Stimulated activated CD8-positive, alpha-beta memory T cell treated with anti-CD3 and anti-CD28 coated beads, Interleukin-7, amount 100 ng/mL, for 1 hour (primary cell): ENCODE measurements around the gene TSACC.
A peak's percentile ranks its signal among the peaks of the same experiment; 100 is the strongest.

Experiments
- DNase-seq, 2 donors: peaks; one replicate each; pipeline ENCODE4 v3.0.0-alpha.2; 2020; ENCODE audit warnings: low read depth in 2 of 2

TSACC gene

DNA sequence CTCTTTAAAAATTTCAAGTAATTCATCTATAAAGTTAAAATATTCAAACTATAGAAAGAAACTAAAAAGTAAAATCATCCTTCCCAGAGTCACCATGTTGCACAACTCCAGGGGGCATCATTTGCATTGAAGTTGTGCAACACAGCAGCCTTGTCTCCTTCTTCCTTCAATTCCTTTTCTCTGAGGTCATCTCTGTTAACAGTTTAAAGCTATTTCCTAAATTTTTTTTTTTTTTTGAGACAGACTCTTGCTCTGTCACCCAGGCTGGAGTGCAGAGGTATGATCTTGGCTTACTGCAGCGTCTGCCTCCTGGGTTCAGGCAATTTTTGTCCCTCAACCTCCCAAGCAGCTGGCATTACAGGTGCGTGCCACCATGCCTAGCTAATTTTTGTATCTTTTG lies 37.8 kb downstream of the TSACC start:
- no peak for DNase-seq

GRCh38 chr1:156376958-156377919 lies 38.9 kb downstream of the TSACC start:
- no peak for DNase-seq

- no peak for DNase-seq
These were observed 40.2 kb downstream of the TSACC start for GRCh38 chr1:156378557-156378956.

- DNase-seq, result no peak
These were observed 41.3 kb downstream of the TSACC start for GRCh38 chr1:156379420-156380165.

GRCh38 chr1:156382561-156382960 lies 44.2 kb downstream of the TSACC start:
- no peak for DNase-seq

DNA sequence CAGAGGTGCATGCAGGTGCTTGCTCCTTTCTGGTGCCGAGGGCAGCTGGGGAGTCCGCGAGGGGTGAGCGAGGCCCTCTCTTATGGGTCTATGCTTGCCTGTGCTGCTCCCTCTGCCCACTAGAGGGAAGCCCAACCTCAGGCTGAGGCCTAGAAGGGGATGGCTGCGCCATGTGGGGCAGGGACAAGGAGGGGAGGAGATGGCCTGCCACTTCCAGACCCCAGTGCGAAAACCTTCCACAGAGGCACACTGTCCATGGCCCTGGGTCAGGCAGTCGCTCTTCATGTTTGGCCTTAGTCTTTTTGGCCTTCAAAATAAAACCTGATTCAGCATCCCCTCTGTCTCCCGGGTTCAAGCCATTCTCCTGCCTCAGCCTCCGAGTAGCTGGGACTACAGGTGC lies 44.7 kb downstream of the TSACC start:
- peak; percentile 16 to 22 for DNase-seq

GRCh38 chr1:156384007-156384406 lies 45.7 kb downstream of the TSACC start:
- DNase-seq, result no peak

GRCh38 chr1:156384658-156385057 lies 46.3 kb downstream of the TSACC start:
- DNase-seq, result no peak

DNA sequence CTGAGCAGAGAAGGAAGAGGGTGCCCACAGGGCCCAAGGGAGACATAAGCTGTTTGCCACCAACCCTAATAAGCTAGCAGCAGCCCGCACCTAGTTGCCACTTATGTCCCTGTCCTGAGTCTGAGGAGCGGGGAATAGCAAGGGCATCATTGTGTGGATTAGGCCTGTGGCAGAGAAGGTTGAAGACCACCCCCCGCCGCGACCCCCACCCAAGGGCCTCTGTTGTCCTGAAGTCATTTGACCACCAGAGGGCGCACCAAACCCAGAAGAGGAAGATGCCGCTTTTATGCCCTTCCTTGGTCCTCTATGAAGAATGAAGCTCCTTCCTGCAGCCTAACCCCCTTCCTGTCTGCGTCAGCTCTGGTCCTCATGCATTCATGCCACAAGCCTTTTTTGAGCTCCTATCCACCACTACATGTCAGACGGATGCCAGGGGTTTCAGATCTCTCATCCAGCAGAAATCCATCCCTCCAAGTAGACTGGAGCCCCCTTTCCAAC lies 47.3 kb downstream of the TSACC start:
- peak; percentile 47 to 64 for DNase-seq

DNA sequence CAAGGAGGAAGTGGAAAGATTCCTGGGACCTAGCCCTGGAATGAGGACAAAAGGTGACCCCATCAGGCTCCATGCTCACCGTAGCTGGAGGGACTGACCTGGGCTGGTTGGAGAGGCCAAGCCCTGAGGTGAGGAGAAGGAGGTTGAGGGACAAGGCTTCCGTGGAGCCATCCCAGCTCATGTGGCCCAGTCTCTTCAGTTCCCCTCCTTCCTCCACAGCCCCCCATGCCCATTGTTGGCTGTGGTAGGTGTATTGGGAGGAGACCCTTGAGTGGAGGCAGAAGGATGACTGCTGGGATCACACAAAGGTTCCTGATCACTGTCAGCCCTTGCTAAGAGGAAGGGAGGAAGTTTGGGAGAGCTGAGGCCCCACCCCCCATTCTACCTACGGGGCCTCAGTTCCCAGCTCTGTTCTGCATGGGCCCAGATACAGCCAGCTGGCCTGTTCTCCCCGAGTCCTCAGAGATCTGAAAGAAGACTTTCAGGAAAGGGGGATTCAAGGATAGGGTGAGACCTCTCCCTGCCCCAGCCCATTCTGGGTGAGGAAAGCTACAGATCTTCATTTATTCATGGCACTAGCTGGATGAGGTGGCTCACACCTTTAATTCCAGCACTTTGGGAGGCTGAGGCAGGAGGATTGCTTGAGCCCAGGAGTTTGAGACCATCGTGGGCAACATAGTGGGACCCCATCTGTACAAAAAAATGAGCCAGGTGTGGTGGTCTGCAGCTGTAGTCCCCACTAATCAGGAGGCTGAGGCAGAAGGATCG lies 48.0 kb downstream of the TSACC start:
- no peak for DNase-seq

DNA sequence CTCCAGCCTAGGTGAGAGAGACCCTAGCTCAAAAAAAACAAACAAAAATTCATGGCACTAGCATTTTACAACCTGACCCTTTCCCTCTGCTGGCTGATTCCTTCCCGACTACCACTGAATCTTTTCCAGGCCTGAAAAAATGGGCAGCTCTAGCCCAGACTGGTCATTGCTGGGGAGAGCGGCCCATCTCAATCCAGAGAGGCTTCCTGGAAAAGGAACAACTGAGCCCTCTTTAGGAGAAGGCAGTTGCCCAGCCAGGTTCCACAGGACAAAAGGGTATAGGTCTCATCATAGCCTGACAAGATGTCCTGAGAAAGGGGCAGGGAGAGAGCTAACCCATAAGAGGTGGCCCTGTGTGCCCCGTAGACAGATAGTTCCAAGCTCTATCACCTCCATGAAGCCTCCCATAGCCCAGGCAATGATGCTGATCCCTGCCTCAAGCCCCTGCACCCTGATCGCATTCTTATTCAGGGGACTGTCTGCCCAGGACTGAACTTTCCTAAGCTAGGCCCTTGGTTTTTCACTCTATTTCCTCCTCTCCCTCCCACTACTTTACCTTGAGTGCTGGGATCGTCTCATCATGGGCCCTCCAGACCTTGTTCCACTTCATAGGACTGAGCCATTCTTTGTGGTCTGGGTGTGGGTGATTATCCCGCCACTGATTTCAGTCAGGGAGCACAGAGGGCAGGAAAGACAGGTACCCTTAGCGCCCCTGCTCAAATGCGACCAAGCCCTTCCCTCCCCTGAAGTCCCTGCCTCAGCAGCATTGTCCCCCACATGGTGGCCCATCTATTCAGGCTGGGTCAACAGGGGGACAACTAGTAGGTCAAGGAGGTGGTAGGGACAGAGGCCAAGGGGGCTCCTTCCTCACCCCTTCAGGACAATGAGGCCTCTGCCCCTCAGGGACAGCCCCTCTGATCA lies 48.9 kb downstream of the TSACC start:
- DNase-seq, result no peak

- no peak for DNase-seq
These were observed 49.5 kb downstream of the TSACC start for GRCh38 chr1:156387870-156388173.

GRCh38 chr1:156388174-156389137 lies 50.1 kb downstream of the TSACC start:
- no peak for DNase-seq

DNA sequence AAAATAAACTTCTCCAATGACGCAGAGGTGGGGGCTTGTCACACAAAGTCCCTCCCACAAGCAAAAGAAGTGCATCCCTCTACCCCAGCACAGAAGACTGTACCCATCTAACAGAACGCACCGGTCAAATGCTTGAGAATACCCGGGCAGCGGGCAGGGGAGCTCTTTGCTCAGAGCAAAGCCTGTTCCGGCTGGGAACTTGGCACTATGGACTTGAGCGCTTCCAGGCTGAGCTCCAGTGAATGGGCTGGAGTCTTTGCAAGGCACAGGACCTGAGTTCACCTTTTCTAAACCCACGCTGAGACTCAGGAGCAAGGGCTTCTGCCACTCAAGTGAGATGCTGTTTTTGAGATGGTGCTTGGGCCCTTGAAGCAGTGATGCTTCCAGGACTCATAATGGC lies 51.0 kb downstream of the TSACC start:
- no peak for DNase-seq

DNA sequence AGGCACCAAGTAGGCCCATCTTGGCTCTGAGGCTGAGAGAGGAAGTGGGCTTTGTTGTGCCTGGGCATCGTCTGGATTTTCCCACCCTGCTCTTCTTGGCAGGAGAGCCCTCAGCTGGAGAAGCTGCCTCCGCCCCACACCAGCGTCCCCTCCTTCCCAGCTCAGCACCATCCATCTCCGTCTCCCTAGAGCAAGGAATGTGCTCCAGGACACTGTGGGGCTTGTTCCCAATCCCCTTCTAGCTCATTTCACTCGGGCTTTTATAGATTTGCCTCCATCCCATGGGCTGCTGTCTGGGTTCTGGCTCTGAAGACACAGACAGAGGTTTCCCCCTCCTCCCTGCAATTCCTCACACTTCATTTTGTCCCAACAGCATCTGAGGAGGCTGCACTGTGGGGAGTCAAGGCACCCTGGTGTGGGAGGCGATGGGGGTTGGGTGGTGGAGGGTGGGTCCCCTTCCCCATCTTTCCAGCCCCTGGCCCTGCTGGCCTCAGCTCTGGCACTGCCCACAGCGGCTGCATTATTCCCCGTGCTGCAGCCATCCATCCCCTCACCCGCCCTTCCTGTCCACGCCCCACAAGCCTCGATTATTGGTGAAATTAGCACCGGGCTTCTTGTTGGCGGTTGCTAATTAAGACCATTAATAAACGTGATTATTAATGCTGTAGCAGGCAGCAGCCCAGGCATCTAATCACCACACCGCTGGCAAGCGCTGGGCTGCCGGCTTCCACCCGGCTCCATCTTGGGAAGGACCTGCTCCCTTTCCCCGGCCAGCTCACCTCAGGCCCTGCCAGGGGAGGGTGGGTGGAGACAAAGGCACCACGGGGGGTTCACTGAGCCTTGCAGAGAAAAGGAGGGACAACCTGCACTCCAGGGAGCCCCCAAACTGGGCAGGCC lies 52.4 kb downstream of the TSACC start:
- no peak for DNase-seq

DNA sequence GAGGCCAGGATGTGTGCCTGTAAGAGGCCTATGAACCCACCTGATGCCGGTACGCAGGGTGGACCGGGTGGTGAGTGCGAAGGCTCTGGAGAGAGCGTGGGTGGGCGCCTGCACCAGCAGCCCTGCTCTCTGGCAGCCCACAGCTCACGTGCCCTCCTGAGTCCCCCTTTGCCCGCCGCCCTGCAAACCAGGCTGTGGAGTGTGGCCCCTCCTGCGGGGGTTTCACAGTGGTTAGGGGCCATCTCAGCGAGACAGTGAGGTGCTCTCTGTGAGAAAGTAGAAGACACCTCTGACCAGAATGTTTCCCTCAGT lies 53.0 kb downstream of the TSACC start:
- no peak for DNase-seq

- no peak for DNase-seq
These were observed 53.4 kb downstream of the TSACC start for GRCh38 chr1:156391701-156392100.

- DNase-seq, result no peak
These were observed 54.1 kb downstream of the TSACC start for GRCh38 chr1:156392452-156392853.

DNA sequence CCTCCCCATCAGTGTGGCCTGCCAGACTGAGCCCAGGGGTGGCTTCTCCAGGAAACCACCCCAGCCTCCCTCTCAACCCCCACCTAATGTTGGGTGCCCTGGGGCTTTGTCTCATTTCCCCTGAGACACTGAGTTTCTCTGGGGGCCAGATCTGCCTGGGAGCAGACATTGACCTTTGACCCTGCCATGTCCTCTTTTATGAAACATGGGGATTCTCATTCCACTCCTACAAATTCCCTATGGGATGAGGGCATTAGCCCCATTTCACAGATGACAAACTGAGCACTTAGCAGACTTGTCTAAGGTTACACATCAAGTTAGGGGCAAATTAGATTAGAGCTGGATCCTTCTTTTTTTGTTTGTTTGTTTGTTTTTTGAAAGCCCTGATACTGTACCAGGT lies 54.8 kb downstream of the TSACC start:
- DNase-seq, result no peak
